Adrenal gland (tissue), 5 donors: ENCODE measurements around the gene AP1AR.

Experiments used
- CTCF ChIP-seq, 6 experiments: fragments of 450-650 bp in 4 of 6; fragments of 200-600 bp in 2 of 6; sonication (generic) in 1 of 6; IDR thresholded peaks; 1 replicate in 5 of 6; 2 replicates in 1 of 6; pipeline versions ENCODE4 v1.5.1 to v1.8.0; 2016 to 2021; ENCODE audit warnings: antibody characterized with exemption in 6 of 6, mild to moderate bottlenecking in 2 of 6, moderate library complexity in 1 of 6
- POLR2A ChIP-seq, 2 donors: fragments of 450-650 bp; IDR thresholded peaks; one replicate each; pipeline ENCODE4 v1.6.1; 2017; ENCODE audit warnings: antibody characterized with exemption in 2 of 2, mild to moderate bottlenecking in 2 of 2, moderate library complexity in 1 of 2
- donor health status: DM: no; HTN: no; CAD: no.

- TF ChIP-seq CTCF (IDR thresholded peaks at IDR 0.05) (no peak), POLR2A (IDR thresholded peaks at IDR 0.05) (no peak)
Measured at GRCh38 chr4:112290341-112290740, 58.8 kb downstream of the AP1AR start.
